ENCODE data around the gene PTPRD. TPM values are rescaled to one million over a fixed set of nuclear protein-coding genes. Genes with fewer than 3 reads are reported as not detected.
A peak's percentile ranks its signal among the peaks of the same experiment; 100 is the strongest.

The PTPRD gene
- total and polyA plus RNA-seq, 2 experiments from 2014 or later, result 11.5 to 58.0 TPM

DNA sequence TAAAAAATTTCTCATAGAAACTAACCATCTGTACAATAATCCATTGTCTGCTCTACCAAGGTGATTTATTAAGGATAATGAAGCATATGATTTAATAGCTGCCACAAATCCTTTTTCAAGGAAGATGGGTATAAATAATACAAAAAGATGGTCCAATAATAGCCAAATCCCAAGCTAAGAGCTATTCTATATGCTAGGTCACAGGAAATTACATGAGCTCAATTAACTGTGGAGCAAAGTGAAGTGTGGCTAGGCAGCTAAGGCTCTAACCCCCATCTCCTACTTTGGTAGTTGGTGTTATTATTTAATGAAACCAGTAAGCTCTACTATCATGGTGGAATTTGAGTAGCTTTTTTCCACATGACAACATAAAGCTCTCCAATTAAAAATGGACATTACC, 1768.3 kb downstream of the PTPRD start (continued):
- TF ChIP-seq, protein P1, sequence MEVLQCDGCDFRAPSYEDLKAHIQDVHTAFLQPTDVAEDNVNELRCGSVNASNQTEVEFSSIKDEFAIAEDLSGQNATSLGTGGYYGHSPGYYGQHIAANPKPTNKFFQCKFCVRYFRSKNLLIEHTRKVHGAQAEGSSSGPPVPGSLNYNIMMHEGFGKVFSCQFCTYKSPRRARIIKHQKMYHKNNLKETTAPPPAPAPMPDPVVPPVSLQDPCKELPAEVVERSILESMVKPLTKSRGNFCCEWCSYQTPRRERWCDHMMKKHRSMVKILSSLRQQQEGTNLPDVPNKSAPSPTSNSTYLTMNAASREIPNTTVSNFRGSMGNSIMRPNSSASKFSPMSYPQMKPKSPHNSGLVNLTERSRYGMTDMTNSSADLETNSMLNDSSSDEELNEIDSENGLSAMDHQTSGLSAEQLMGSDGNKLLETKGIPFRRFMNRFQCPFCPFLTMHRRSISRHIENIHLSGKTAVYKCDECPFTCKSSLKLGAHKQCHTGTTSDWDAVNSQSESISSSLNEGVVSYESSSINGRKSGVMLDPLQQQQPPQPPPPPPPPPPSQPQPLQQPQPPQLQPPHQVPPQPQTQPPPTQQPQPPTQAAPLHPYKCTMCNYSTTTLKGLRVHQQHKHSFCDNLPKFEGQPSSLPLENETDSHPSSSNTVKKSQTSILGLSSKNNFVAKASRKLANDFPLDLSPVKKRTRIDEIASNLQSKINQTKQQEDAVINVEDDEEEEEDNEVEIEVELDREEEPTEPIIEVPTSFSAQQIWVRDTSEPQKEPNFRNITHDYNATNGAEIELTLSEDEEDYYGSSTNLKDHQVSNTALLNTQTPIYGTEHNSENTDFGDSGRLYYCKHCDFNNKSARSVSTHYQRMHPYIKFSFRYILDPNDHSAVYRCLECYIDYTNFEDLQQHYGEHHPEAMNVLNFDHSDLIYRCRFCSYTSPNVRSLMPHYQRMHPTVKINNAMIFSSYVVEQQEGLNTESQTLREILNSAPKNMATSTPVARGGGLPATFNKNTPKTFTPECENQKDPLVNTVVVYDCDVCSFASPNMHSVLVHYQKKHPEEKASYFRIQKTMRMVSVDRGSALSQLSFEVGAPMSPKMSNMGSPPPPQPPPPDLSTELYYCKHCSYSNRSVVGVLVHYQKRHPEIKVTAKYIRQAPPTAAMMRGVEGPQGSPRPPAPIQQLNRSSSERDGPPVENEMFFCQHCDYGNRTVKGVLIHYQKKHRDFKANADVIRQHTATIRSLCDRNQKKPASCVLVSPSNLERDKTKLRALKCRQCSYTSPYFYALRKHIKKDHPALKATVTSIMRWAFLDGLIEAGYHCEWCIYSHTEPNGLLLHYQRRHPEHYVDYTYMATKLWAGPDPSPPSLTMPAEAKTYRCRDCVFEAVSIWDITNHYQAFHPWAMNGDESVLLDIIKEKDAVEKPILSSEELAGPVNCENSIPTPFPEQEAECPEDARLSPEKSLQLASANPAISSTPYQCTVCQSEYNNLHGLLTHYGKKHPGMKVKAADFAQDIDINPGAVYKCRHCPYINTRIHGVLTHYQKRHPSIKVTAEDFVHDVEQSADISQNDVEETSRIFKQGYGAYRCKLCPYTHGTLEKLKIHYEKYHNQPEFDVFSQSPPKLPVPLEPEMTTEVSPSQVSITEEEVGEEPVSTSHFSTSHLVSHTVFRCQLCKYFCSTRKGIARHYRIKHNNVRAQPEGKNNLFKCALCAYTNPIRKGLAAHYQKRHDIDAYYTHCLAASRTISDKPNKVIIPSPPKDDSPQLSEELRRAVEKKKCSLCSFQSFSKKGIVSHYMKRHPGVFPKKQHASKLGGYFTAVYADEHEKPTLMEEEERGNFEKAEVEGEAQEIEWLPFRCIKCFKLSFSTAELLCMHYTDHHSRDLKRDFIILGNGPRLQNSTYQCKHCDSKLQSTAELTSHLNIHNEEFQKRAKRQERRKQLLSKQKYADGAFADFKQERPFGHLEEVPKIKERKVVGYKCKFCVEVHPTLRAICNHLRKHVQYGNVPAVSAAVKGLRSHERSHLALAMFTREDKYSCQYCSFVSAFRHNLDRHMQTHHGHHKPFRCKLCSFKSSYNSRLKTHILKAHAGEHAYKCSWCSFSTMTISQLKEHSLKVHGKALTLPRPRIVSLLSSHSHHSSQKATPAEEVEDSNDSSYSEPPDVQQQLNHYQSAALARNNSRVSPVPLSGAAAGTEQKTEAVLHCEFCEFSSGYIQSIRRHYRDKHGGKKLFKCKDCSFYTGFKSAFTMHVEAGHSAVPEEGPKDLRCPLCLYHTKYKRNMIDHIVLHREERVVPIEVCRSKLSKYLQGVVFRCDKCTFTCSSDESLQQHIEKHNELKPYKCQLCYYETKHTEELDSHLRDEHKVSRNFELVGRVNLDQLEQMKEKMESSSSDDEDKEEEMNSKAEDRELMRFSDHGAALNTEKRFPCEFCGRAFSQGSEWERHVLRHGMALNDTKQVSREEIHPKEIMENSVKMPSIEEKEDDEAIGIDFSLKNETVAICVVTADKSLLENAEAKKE (CRISPR knock-in tag; IDR thresholded peaks at IDR 0.05), result no peak
- TF ChIP-seq CREB1 (CRISPR knock-in tag; IDR thresholded peaks at IDR 0.05; ENCODE audit: low read depth) (no peak), NANOG (IDR thresholded peaks at IDR 0.05; ENCODE audit: borderline replicate concordance) (no peak), EZH2 (IDR thresholded peaks at IDR 0.05; ENCODE audit: low read depth, unreplicated experiment) (no peak)
- TF ChIP-seq, protein P2, sequence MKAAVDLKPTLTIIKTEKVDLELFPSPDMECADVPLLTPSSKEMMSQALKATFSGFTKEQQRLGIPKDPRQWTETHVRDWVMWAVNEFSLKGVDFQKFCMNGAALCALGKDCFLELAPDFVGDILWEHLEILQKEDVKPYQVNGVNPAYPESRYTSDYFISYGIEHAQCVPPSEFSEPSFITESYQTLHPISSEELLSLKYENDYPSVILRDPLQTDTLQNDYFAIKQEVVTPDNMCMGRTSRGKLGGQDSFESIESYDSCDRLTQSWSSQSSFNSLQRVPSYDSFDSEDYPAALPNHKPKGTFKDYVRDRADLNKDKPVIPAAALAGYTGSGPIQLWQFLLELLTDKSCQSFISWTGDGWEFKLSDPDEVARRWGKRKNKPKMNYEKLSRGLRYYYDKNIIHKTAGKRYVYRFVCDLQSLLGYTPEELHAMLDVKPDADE (IDR thresholded peaks at IDR 0.05), result no peak

DNA sequence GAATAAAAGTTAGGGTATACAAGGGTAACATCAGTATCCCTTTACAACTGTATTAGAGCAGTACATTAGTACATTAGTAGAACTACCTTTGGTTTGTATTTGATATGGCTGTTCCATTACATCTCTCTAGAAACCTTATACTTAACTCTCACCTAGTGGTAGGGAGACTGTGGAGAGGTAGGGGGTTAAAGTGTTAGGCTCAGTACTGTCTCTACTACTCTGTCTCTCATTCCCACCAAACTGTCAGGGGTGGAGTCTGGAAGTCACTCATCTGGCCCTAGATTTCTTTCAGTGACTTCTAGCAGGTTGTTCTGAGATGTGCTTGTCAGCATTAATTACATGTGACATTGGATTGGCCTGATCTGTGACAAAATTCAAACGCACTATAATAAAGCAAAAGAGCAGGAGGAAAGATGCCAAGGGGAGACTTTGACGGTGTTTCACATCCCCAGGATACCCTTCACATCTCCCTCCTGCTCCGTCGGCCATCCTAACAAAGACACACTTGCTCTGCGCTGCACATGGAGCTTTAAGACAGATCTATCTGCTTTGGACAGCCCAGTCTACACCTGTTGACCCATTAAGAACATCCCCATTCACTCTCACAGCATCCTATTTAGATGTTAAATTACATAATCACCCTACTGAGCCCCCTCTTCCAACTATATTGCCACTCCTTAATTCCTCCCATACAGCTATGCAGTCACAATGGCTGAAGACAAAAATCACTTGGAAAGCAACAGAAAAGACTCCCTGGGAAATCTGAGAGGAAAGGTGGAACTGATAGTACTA, 1770.2 kb downstream of the PTPRD start:
- Mint-ChIP-seq H3K4me3 (no peak overlapping the region), H3K27ac (0 out of 2 replicates have a peak overlapping the region, but pooled peaks have one; percentile 2), H3K9me3 (no peaks in the 10 kb centered on the region), H3K36me3 (ENCODE audit: low read depth) (no peaks in the 10 kb centered on the region), H3K27me3 (ENCODE audit: insufficient read depth, low read depth, poor library complexity) (no peaks in the 10 kb centered on the region), H3K4me1 (peaks cover 14% of the 10 kb centered on the region)
- Histone ChIP-seq H3K79me2 (replicated peaks; ENCODE audit: insufficient read depth) (peaks cover 36% of the 10 kb centered on the region), H4K20me1 (replicated peaks; ENCODE audit: insufficient read depth) (no peaks in the 10 kb centered on the region), H3K27ac (ENCODE audit: low read depth) (no peak overlapping the region), H3F3A (replicated peaks; ENCODE audit: low read depth) (no peaks in the 10 kb centered on the region), H3K9me2 (ENCODE audit: insufficient read depth) (no peaks in the 10 kb centered on the region), H3K4me1 (ENCODE audit: insufficient read depth) (peaks cover 20% of the 10 kb centered on the region), H3K4me3 (no peak overlapping the region), H3K27me3 (ENCODE audit: insufficient read depth) (no peaks in the 10 kb centered on the region), H3K36me3 (ENCODE audit: insufficient read depth) (no peaks in the 10 kb centered on the region), H3K4me2 (peak overlapping the region; percentile 46), H2AFZ (no peak overlapping the region)
- no peak for DNase-seq (ENCODE audit: low spot score)
- ATAC-seq, result peak; percentile 62
- TF ChIP-seq CREB1 (CRISPR knock-in tag; IDR thresholded peaks at IDR 0.05; ENCODE audit: low read depth) (no peak), ZNF114 (CRISPR knock-in tag; IDR thresholded peaks at IDR 0.05) (no peak), EZH2 (IDR thresholded peaks at IDR 0.05; ENCODE audit: low read depth, unreplicated experiment) (no peak), JUNB (IDR thresholded peaks at IDR 0.05; ENCODE audit: unreplicated experiment) (no peak), NANOG (IDR thresholded peaks at IDR 0.05; ENCODE audit: borderline replicate concordance) (no peak)
- TF ChIP-seq, protein P1 (CRISPR knock-in tag; IDR thresholded peaks at IDR 0.05), result no peak
